Testis (tissue), 3 donors: ENCODE measurements around the gene KIFBP. TPM values are rescaled to one million over a fixed set of nuclear protein-coding genes. Genes with fewer than 3 reads are reported as not detected.
A peak's percentile ranks its signal among the peaks of the same experiment; 100 is the strongest.

ENCODE experiments used
- DNase-seq: peaks from one replicate; pipeline ENCODE4 v3.0.0-alpha.2; 2019
- H3K27ac ChIP-seq, 2 donors: fragments of 200-600 bp; sonication (generic); one replicate each; pipeline ENCODE4 v1.5.1; 2019
- H3K27me3 ChIP-seq: fragments of 200-600 bp; sonication (generic); one replicate; pipeline ENCODE4 v1.5.1; 2019
- H3K36me3 ChIP-seq: fragments of 200-600 bp; sonication (generic); one replicate; pipeline ENCODE4 v1.5.1; 2017; ENCODE audit warnings: low read depth; ENCODE audit errors: missing control alignments
- H3K4me1 ChIP-seq: fragments of 200-600 bp; sonication (generic); one replicate; pipeline ENCODE4 v1.5.1; 2019
- H3K4me3 ChIP-seq, 2 donors: fragments of 200-600 bp; sonication (generic); one replicate each; pipeline ENCODE4 v1.5.1; 2017 to 2019
- H3K9me3 ChIP-seq: fragments of 200-600 bp; sonication (generic); one replicate; pipeline ENCODE4 v1.5.1; 2017
- CTCF ChIP-seq, 3 experiments: fragments of 450-650 bp in 2 of 3; fragments of 200-600 bp in 1 of 3; sonication (generic) in 1 of 3; IDR thresholded peaks; one replicate each; pipeline ENCODE4 v1.5.1; 2016 to 2019; ENCODE audit warnings: antibody characterized with exemption in 3 of 3, mild to moderate bottlenecking in 2 of 3, moderate library complexity in 1 of 3
- POLR2A ChIP-seq: fragments of 450-650 bp; IDR thresholded peaks from one replicate; pipeline ENCODE4 v1.6.1; 2017; ENCODE audit warnings: antibody characterized with exemption, mild to moderate bottlenecking, moderate library complexity
- whole genome bisulfite sequencing, 2 donors: methylation state at CpG; one replicate each; pipeline ENCODE4 v1.1.5; 2018; 5-methylcytosine and 5-hydroxymethylcytosine counted together
- intact Hi-C: fragments of 100-400 bp; cut with DNase I; formaldehyde crosslinking; loops from one replicate; pipeline ENCODE4 v1.15.1; 2023; ENCODE audit warnings: low total_unique reads
- polyA plus RNA-seq: library from polyadenylated mRNA; stranded (reverse); fragments of 350-450 nt; fragmentation: Illumina TruSeq; extraction: RNeasy Lipid Tissue Mini Kit (QIAGEN cat#74804); gene quantifications from one replicate; pipeline ENCODE4 v1.2.3, GENCODE V29; 2014; ENCODE audit warnings: low read depth, low replicate concordance; ENCODE audit not compliant: insufficient read depth
- total RNA-seq, 2 donors: library from RNA; depleted of rRNA; stranded (reverse); fragments of >200 nt; gene quantifications; one replicate each; pipeline ENCODE4 v1.2.3, GENCODE V29; 2016

The KIFBP gene
- total and polyA plus RNA-seq, 3 donors from 2014 or later = 38.9 to 58.2 (median 48.3) TPM

GRCh38 chr10:69048103-69048502 lies 59.5 kb downstream of the KIFBP start:
- no peak for TF ChIP-seq POLR2A
- TF ChIP-seq CTCF (IDR thresholded peaks at IDR 0.05) = no peak
- peak; percentile 45 for DNase-seq
- peaks cover 21% of the 10 kb centered on the region for H3K4me1 ChIP-seq
- no peaks in the 10 kb centered on the region for H3K9me3 ChIP-seq
- H3K36me3 ChIP-seq = no peaks in the 10 kb centered on the region
- H3K27ac ChIP-seq = peak overlapping the region in 1 of 2 donors; percentile 84
- no peak overlapping the region for H3K4me3 ChIP-seq
- intact Hi-C loops = no loop called here
- 69 to 72% methylated on average over 6 to 8 of the region's 8 CpGs for WGBS, 2 donors
- H3K27me3 ChIP-seq = no peaks in the 10 kb centered on the region

DNA sequence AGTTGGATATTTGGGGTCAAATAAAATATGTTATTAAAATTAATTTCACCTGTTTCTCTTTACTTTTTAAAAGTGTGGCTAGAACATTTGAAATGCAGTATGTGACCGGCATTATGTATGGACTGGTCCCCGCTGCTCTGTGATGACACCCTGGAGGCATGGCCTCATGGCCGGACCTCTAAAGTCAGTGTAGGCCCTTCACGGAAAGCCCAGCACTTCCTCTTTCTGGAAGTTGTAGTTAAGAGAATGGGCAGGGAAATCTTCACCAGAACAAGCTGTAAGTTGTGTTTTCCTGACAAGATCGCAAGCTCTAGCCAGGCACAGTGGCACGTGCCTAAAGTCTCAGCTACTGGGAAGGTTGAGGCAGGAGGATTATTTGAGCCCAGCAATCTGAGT lies 61.0 kb downstream of the KIFBP start:
- intact Hi-C loops = no loop called here

GRCh38 chr10:69051303-69051702 lies 62.7 kb downstream of the KIFBP start:
- intact Hi-C loops = no loop called here
- peak overlapping the region in 1 of 2 donors; percentile 6 for H3K27ac ChIP-seq
- H3K4me3 ChIP-seq = no peak overlapping the region

More for the DNA sequence above, 61.0 kb downstream of the KIFBP start:
- WGBS, 2 donors = 76 to 94% methylated on average over 6 of the region's 6 CpGs
- Histone ChIP-seq H3K27me3 (no peaks in the 10 kb centered on the region), H3K4me1 (peaks cover 21% of the 10 kb centered on the region), H3K36me3 (no peaks in the 10 kb centered on the region), H3K4me3 (no peak overlapping the region), H3K9me3 (no peaks in the 10 kb centered on the region), H3K27ac (no peak overlapping the region)
- TF ChIP-seq POLR2A = no peak
- no peak for TF ChIP-seq CTCF (IDR thresholded peaks at IDR 0.05)
- DNase-seq = no peak

GRCh38 chr10:69051710-69052487 lies 63.3 kb downstream of the KIFBP start:
- Histone ChIP-seq H3K36me3 (no peaks in the 10 kb centered on the region), H3K9me3 (no peaks in the 10 kb centered on the region), H3K4me3 (no peak overlapping the region), H3K4me1 (peaks cover 8% of the 10 kb centered on the region), H3K27me3 (no peaks in the 10 kb centered on the region), H3K27ac (no peak overlapping the region)
- DNase-seq = no peak
- WGBS, 2 donors = 79 to 83% methylated on average over 10 of the region's 10 CpGs
- intact Hi-C loops = no loop called here
- no peak for TF ChIP-seq CTCF (IDR thresholded peaks at IDR 0.05)
- TF ChIP-seq POLR2A = no peak

More at GRCh38 chr10:69051303-69051702, 62.7 kb downstream of the KIFBP start:
- no peaks in the 10 kb centered on the region for H3K27me3 ChIP-seq
- DNase-seq = peak; percentile 57
- peaks cover 13% of the 10 kb centered on the region for H3K4me1 ChIP-seq
- 54 to 57% methylated on average over 3 of the region's 3 CpGs for WGBS, 2 donors
- TF ChIP-seq CTCF (IDR thresholded peaks at IDR 0.05) = no peak
- H3K9me3 ChIP-seq = no peaks in the 10 kb centered on the region
- H3K36me3 ChIP-seq = no peaks in the 10 kb centered on the region

GRCh38 chr10:69052736-69053135 lies 64.1 kb downstream of the KIFBP start:
- intact Hi-C loops = no loop called here
- no peaks in the 10 kb centered on the region for H3K4me1 ChIP-seq
- DNase-seq = no peak
- no peak for TF ChIP-seq CTCF (IDR thresholded peaks at IDR 0.05)
- TF ChIP-seq POLR2A = no peak
- no peaks in the 10 kb centered on the region for H3K27me3 ChIP-seq
- H3K9me3 ChIP-seq = no peaks in the 10 kb centered on the region
- no peak overlapping the region for H3K4me3 ChIP-seq
- WGBS, 2 donors = 80 to 84% methylated on average over 6 of the region's 6 CpGs
- H3K27ac ChIP-seq = no peak overlapping the region
- no peaks in the 10 kb centered on the region for H3K36me3 ChIP-seq
